ENCODE measurements around the gene KMT2B. TPM values are rescaled to one million over a fixed set of nuclear protein-coding genes. Genes with fewer than 3 reads are reported as not detected.

The KMT2B gene
- total and polyA plus RNA-seq, 9 of the 15 experiments (the other 6 are each of a cell fraction or from before 2014, with no cell fraction given): 0.63 to 43.9 (median 8.1) TPM

DNA sequence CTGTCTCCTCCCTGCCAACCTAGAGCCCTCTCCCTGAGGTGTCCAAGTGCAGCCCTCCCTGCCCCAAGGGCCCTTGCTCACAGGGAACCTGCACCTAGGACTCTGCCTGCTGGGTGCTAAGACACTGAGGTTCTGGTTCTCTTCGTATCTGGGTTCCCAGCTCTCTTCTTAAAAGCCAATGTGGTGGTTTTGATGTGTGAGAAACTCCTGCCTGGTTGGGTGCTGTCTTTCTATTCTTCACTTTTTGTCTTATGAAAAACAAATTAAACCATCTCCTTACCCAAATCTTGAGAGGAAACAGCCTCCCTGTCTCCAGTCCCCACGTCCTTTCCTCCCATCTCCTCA lies 4.3 kb upstream of the KMT2B start:
- ATAC-seq (no peak), DNase-seq (ENCODE audit: extremely low read depth in 1 of 4, low spot score in 3 of 4) (no peak), FAIRE-seq (no peak)
- H3K27me3 ChIP-seq (ENCODE audit: control insufficient read depth in 2 of 2, insufficient read depth in 2 of 2, low read length in 2 of 2): peaks cover 16 to 56% of the 10 kb centered on the region in 2 experiments
- intact Hi-C loops (cut with micrococcal nuclease): no loop called here
- 0 out of 2 replicates have a peak, but pooled peaks cover 2% of the 10 kb centered on the region for H4K20me1 ChIP-seq (replicated peaks; ENCODE audit: control insufficient read depth, insufficient read depth, low read length)
- H2AFZ ChIP-seq (ENCODE audit: low read depth, low read length): no peak overlapping the region
- no peaks in the 10 kb centered on the region for H3K9me1 ChIP-seq (ENCODE audit: control insufficient read depth, insufficient read depth, low read length)
- CTCF ChIA-PET (ENCODE audit: low intra/inter-chr PET ratio): interaction anchor here (1.0 kb wide), 1 partner anchor 9 kb away, joined by 3 read pairs; no protein-coding TSS in a partner anchor
- POLR2A ChIA-PET: interaction anchor here (1.1 kb wide), 1 partner anchor 29 kb away, joined by 3 read pairs; no protein-coding TSS in a partner anchor
- WGBS (ENCODE audit: insufficient coverage, low coverage, missing lambda C conversion rate): 10% methylated on average over 2 of the region's 2 CpGs
- H3K36me3 ChIP-seq (ENCODE audit: control insufficient read depth, insufficient read depth, low read length): no peaks in the 10 kb centered on the region
- in situ Hi-C loops (cut with MboI): no loop called here
- TF ChIP-seq TEAD1 (CRISPR knock-in tag; IDR thresholded peaks at IDR 0.05): no peak
- TF ChIP-seq RBM22 (IDR thresholded peaks at IDR 0.05; ENCODE audit: low read depth, low read length, poor library complexity, severe bottlenecking): no peak
- TF ChIP-seq NUFIP1 (IDR thresholded peaks at IDR 0.05; ENCODE audit: partially characterized antibody): no peak
- TF ChIP-seq TFAM (CRISPR knock-in tag; conservative IDR thresholded peaks at IDR 0.05): no peak
- TF ChIP-seq PHF21A (IDR thresholded peaks at IDR 0.05; ENCODE audit: borderline replicate concordance, low read depth): no peak
- TF ChIP-seq ETV5 (CRISPR knock-in tag; IDR thresholded peaks at IDR 0.05; ENCODE audit: low read depth): no peak
- TF ChIP-seq, protein P1, sequence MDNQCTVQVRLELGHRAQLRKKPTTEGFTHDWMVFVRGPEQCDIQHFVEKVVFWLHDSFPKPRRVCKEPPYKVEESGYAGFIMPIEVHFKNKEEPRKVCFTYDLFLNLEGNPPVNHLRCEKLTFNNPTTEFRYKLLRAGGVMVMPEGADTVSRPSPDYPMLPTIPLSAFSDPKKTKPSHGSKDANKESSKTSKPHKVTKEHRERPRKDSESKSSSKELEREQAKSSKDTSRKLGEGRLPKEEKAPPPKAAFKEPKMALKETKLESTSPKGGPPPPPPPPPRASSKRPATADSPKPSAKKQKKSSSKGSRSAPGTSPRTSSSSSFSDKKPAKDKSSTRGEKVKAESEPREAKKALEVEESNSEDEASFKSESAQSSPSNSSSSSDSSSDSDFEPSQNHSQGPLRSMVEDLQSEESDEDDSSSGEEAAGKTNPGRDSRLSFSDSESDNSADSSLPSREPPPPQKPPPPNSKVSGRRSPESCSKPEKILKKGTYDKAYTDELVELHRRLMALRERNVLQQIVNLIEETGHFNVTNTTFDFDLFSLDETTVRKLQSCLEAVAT (IDR thresholded peaks at IDR 0.05): no peak
- no peak for TF ChIP-seq NR3C1 (CRISPR knock-in tag; IDR thresholded peaks at IDR 0.05)
- no peak for TF ChIP-seq SLC30A9 (CRISPR knock-in tag; IDR thresholded peaks at IDR 0.05)
- no peak for TF ChIP-seq CREBBP (IDR thresholded peaks at IDR 0.05; ENCODE audit: low read depth, low read length)
- no peak for TF ChIP-seq HDAC6 (IDR thresholded peaks at IDR 0.05; ENCODE audit: low read depth, low read length)
- no peak for TF ChIP-seq GABPB1 (CRISPR knock-in tag; IDR thresholded peaks at IDR 0.05)
- TF ChIP-seq RAD21 (CRISPR knock-in tag; conservative IDR thresholded peaks at IDR 0.05 in 1 of 2, IDR thresholded peaks at IDR 0.05 in 1 of 2): no peak
- TF ChIP-seq, protein P2, sequence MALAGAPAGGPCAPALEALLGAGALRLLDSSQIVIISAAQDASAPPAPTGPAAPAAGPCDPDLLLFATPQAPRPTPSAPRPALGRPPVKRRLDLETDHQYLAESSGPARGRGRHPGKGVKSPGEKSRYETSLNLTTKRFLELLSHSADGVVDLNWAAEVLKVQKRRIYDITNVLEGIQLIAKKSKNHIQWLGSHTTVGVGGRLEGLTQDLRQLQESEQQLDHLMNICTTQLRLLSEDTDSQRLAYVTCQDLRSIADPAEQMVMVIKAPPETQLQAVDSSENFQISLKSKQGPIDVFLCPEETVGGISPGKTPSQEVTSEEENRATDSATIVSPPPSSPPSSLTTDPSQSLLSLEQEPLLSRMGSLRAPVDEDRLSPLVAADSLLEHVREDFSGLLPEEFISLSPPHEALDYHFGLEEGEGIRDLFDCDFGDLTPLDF (CRISPR knock-in tag; IDR thresholded peaks at IDR 0.05): no peak
- no peak overlapping the region for H3K27ac ChIP-seq (ENCODE audit: extremely low read depth, low read depth, low read length)
- H3K4me1 ChIP-seq (replicated peaks in 1 of 2; ENCODE audit: control insufficient read depth in 2 of 2, insufficient read depth in 2 of 2, low read length in 2 of 2): peaks cover 8 to 39% of the 10 kb centered on the region in 2 experiments
- H3K4me3 ChIP-seq: no peak overlapping the region
- no peaks in the 10 kb centered on the region for H3K9me3 ChIP-seq (replicated peaks; ENCODE audit: control insufficient read depth, insufficient read depth, low read depth, low read length)
- no TSS peak for BruUV-seq (replicated peaks)
- peaks cover 5% of the 10 kb centered on the region for H3K79me2 ChIP-seq (ENCODE audit: control insufficient read depth, insufficient read depth, low read length)
- no peak overlapping the region for H3K4me2 ChIP-seq (ENCODE audit: insufficient read depth, low read length)
- no peak overlapping the region for H3K9ac ChIP-seq (ENCODE audit: insufficient read depth in 1 of 2, low read depth in 2 of 2, low read length in 2 of 2)

All from K562 (cell line).